ENCODE data around the gene APRT. TPM values are rescaled to one million over a fixed set of nuclear protein-coding genes. Genes with fewer than 3 reads are reported as not detected.

The APRT gene
- total and polyA plus RNA-seq, 9 of the 15 experiments (the other 6 are each of a cell fraction or from before 2014, with no cell fraction given) = 41.7 to 409 (median 146) TPM

DNA sequence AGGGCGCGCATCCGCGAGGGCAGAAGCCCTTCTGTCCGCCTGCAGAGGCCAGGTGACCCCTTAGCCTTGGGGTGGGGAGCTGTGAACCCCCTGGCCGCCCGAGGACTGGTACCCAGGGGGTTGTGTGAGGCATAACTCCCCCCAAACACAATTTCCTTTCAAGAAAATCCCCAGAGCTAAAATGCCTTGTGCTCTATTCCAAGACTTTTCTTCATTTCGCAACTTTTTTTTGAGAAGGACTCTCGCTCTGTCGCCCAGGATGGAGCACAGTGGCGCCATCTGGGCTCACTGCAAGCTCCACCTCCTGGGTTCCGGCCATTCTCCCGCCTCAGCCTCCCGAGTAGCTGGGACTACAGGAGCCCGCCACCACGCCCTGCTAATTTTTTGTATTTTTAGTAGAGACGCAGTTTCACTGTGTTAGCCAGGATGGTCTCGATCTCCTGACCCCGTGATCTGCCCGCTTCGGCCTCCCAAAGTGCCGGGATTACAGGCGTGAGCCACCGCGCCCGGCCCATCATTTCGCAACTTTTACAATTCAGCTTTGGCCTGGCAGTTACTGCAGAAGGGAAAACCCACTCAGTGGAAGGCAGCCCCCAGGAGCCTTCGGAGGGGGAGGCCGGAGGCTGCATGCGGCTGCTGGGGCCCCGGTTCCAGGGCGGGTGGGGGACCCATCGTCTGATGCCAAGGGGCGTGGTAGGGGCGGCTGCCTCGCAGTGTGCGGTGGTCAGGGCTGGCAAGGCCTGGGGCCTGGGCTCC, 963 bp upstream of the APRT start (continued):
- no peak for TF ChIP-seq TEAD4 (IDR thresholded peaks at IDR 0.05; ENCODE audit: low read length)
- no peak for TF ChIP-seq TEAD4 (CRISPR knock-in tag; IDR thresholded peaks at IDR 0.05; ENCODE audit: borderline replicate concordance)
- TF ChIP-seq PRDM10 (IDR thresholded peaks at IDR 0.05; ENCODE audit: partially characterized antibody) = no peak
- TF ChIP-seq BRD9 (IDR thresholded peaks at IDR 0.05; ENCODE audit: low read depth, partially characterized antibody) = no peak
- no peak for TF ChIP-seq ZNF395 (CRISPR knock-in tag; IDR thresholded peaks at IDR 0.05)
- TF ChIP-seq YY1 (IDR thresholded peaks at IDR 0.05; ENCODE audit: borderline replicate concordance in 1 of 3, control insufficient read depth in 1 of 3, extremely low read depth in 1 of 3, insufficient read depth in 3 of 3, insufficient read length in 1 of 3, insufficient replicate concordance in 2 of 3, low read depth in 1 of 3, low read length in 2 of 3) = peak in 1 of 3 experiments; percentile 18
- peak; percentile 77 for TF ChIP-seq CEBPG (CRISPR knock-in tag; IDR thresholded peaks at IDR 0.05)
- TF ChIP-seq CEBPG (tag; conservative IDR thresholded peaks at IDR 0.05 in 1 of 2, IDR thresholded peaks at IDR 0.05 in 1 of 2) = peak; percentile 82 to 90
- TF ChIP-seq THRAP3 (IDR thresholded peaks at IDR 0.05; ENCODE audit: borderline replicate concordance) = no peak
- TF ChIP-seq ZNF184 (CRISPR knock-in tag; IDR thresholded peaks at IDR 0.05) = no peak
- TF ChIP-seq BRCA1 (IDR thresholded peaks at IDR 0.05) = no peak
- TF ChIP-seq BRCA1 (CRISPR knock-in tag; IDR thresholded peaks at IDR 0.05) = no peak
- 0 out of 2 replicates have a peak, but pooled peaks have one; percentile 29 for TF ChIP-seq GTF2E2 (tag; IDR thresholded peaks at IDR 0.05)
- no peak for TF ChIP-seq TAF9B (IDR thresholded peaks at IDR 0.05; ENCODE audit: partially characterized antibody)
- no peak for TF ChIP-seq PYGO2 (tag; IDR thresholded peaks at IDR 0.05)
- no peak for TF ChIP-seq SMARCC2 (IDR thresholded peaks at IDR 0.05; ENCODE audit: low read depth)
- TF ChIP-seq, protein P1, sequence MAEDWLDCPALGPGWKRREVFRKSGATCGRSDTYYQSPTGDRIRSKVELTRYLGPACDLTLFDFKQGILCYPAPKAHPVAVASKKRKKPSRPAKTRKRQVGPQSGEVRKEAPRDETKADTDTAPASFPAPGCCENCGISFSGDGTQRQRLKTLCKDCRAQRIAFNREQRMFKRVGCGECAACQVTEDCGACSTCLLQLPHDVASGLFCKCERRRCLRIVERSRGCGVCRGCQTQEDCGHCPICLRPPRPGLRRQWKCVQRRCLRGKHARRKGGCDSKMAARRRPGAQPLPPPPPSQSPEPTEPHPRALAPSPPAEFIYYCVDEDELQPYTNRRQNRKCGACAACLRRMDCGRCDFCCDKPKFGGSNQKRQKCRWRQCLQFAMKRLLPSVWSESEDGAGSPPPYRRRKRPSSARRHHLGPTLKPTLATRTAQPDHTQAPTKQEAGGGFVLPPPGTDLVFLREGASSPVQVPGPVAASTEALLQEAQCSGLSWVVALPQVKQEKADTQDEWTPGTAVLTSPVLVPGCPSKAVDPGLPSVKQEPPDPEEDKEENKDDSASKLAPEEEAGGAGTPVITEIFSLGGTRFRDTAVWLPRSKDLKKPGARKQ (CRISPR knock-in tag; IDR thresholded peaks at IDR 0.05) = no peak
- TF ChIP-seq PTBP1 (IDR thresholded peaks at IDR 0.05; ENCODE audit: low read depth, low read length) = no peak
- 0 out of 2 replicates have a peak, but pooled peaks have one; percentile 12 for TF ChIP-seq CBX1 (IDR thresholded peaks at IDR 0.05; ENCODE audit: low read depth)
- TF ChIP-seq ZNF12 (CRISPR knock-in tag; IDR thresholded peaks at IDR 0.05) = no peak
- TF ChIP-seq TAF1 (IDR thresholded peaks at IDR 0.05; ENCODE audit: control insufficient read depth, extremely low read depth, insufficient read depth, low read length, severe bottlenecking) = no peak
